Breast epithelium (tissue), 3 donors: ENCODE results near the gene TUSC2.

Source experiments
- POLR2A ChIP-seq: fragments of 450-650 bp; IDR thresholded peaks from one replicate; pipeline ENCODE4 v1.6.1; 2016; ENCODE audit warnings: antibody characterized with exemption, mild to moderate bottlenecking, moderate library complexity
- POLR2AphosphoS5 ChIP-seq, 3 donors: sonication (generic); formaldehyde crosslinking; IDR thresholded peaks; one replicate each; pipeline ENCODE4 v1.6.1; 2017; ENCODE audit warnings: antibody characterized with exemption in 3 of 3
- TF ChIP-seq, protein P1 (sequence below), 3 donors: fragments of 450-650 bp; IDR thresholded peaks; one replicate each; pipeline ENCODE4 v1.5.1; 2016 to 2017; ENCODE audit warnings: antibody characterized with exemption in 3 of 3, mild to moderate bottlenecking in 3 of 3, moderate library complexity in 3 of 3

DNA sequence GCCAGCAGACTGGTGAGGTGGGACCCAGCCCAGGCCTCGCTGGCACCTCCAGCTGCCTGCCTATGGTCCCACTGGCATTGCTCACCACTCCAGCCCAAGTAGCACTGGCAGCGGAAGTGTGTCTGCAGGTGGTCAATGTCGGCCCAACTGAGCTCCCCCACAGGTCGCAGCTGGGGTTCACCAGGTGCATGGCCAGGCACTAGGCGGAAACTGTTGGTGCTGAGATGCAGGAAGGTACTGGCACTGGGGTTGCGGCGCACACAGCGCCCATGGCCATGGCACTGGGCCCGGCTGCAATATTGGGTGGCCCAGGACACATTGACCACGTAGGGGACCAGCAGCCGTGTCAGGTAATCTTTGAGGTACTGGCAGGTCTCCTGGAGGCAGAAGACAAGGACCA is 9.9 kb downstream of the TUSC2 start:
- TF ChIP-seq POLR2A = no peak
- TF ChIP-seq, protein P1, sequence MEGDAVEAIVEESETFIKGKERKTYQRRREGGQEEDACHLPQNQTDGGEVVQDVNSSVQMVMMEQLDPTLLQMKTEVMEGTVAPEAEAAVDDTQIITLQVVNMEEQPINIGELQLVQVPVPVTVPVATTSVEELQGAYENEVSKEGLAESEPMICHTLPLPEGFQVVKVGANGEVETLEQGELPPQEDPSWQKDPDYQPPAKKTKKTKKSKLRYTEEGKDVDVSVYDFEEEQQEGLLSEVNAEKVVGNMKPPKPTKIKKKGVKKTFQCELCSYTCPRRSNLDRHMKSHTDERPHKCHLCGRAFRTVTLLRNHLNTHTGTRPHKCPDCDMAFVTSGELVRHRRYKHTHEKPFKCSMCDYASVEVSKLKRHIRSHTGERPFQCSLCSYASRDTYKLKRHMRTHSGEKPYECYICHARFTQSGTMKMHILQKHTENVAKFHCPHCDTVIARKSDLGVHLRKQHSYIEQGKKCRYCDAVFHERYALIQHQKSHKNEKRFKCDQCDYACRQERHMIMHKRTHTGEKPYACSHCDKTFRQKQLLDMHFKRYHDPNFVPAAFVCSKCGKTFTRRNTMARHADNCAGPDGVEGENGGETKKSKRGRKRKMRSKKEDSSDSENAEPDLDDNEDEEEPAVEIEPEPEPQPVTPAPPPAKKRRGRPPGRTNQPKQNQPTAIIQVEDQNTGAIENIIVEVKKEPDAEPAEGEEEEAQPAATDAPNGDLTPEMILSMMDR (IDR thresholded peaks at IDR 0.05) = no peak
- no peak for TF ChIP-seq POLR2AphosphoS5 (IDR thresholded peaks at IDR 0.05)
